Effector CD4-positive, alpha-beta T cell (primary cell): Measurements from ENCODE around the gene PDE1A.
"Not testable (repeated sequence)": the region's sequence is repeated elsewhere in the genome, so short reads cannot be mapped to it uniquely, and the experiment has no call there.

Experiments used
- DNase-seq: peaks from one replicate; pipeline ENCODE4 v3.0.0-alpha.2; 2020

The PDE1A gene

DNA sequence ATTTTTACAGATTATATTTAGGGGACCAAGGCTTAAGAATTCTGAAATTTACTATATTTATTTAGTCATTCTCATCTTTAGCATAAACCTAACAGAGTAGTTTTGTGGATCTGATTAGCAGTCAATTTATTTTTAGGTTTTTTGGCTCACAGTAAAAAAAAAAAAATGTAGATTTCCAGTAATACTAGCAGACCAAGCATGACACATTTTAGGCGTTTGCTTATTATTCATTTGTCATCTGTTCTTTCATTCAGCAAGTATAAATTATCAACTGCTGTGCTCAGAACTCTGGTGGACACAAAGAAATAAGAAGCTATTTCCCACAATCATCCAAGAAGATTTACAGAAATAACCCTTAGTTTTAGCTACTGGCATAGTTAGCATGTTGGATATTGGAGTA, 20.6 kb downstream of the PDE1A start:
- no peak for DNase-seq

DNA sequence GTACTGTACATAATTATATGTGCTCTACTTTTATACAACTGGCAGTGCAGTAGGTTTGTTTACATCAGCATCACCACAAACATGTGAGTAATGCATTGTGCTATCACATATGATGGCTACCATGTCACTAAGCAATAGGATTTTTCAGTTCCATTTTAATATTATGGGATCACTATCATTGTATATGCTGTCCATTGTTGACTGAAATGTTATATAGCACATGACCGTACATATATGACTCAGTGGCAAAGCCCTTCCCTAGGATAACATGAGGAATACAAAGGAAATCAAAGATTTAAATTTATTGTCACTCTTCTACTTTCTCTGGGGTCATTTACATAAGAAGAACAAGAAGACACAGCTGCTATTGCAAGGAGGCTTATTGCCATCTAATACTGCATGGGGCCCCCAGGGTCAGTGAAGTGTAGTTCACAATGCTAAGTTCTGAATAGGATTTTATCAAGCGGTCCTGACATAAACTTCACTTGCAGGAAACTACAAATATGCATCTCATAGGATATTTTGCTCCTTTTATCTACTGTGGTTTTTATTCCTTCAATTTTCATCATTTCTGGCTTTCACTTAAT, 21.8 kb downstream of the PDE1A start:
- no peak for DNase-seq

DNA sequence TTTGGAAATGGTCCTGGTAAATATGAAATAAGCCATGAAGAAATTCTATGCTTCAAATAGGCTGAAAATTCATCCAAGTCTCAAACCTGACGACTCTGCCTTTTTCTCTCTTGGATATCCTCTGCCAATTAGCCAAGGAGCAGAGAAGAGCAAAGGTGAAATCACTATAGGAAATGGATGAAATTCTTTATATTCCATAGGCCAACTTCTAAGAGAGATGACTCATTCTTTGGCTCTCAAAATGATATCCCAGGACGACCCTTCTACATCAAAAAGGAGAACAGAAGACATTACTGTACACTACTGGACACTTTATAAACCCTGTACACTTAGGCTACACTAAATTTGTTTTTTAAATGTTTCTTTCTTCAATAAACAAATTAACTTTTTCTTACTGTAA, 22.7 kb downstream of the PDE1A start:
- no peak for DNase-seq

DNA sequence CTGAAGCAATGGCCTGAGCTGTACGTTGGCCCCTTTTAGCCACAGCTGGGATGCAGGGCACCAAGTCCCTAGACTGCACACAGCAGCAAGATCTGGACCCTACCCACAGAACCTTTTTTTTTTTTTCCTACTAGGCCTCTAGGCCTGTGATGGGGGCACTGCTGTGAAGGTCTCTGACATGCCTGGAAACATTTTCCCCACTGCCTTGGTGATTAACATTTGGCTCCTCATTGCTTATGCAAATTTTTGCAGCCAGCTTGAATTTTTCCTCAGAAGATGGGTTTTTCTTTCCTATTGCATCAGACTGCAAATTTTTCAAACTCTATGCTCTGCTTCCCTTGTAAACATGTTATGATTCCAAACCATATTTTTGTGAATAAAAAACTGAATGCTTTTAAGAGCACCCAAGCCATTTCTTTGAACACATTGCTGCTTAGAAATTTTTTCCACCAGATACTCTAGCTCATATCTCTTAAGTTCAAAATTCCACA, 33.5 kb downstream of the PDE1A start:
- no peak for DNase-seq

DNA sequence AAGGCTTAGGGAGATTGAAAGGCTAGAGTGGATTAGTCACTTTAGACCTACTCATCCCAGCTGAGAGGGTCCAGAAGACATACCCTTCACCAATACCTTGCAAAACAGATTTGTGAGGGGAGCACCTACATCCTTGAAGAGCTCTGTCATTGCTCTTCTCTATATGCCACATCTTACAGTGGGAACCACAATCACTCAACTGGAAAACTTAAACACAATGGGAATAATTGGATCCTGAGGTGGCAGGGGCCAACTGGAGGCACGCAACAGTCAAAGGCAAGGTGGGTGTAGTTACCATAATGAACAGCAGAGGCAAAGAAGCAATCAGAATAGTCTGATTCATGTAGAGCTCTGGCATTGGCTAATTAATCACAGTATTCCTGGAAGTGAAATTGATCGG, 35.4 kb downstream of the PDE1A start:
- no peak for DNase-seq

DNA sequence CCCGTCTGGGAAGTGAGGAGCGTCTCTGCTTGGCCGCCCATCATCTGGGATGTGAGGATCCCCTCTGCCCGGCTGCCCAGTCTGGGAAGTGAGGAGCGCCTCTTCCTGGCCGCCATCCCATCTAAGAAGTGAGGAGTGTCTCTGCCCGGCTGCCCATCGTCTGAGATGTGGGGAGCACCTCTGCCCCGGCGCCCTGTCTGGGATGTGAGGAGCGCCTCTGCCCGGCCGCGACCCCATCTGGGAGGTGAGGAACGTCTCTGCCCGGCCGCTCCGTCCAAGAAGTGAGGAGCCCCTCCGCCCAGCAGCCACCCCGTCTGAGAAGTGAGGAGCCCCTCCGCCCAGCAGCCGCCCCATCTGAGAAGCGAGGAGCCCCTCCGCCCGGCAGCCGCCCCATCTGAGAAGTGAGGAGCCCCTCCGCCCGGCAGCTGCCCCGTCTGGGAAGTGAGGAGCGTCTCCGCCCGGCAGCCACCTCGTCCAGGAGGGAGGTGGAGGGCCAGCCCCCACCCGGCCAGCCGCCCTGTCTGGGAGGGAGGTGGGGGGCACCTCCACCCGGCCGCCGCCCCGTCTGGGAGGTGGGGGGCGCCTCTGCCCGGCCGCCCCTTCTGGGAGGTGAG, 40.5 kb downstream of the PDE1A start:
- DNase-seq = not testable (repeated sequence)

DNA sequence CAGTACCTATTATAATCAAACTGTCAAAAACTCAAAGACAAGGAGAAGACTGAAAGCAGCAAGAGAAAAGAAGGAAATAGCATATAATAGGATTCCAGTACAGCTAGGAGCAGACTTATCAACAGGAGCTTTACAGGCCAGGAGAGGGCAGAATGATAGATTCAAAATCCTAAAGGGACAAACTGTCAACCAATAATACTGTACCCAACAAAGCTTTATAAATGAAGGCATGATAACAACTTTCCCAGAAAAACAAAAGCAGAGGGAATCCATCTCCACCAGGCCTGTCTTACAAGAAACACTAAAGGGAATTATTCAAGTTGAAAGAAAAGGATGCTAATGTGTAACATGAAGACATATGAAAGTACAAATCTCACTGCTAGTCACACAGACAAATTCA, 42.0 kb downstream of the PDE1A start:
- no peak for DNase-seq

DNA sequence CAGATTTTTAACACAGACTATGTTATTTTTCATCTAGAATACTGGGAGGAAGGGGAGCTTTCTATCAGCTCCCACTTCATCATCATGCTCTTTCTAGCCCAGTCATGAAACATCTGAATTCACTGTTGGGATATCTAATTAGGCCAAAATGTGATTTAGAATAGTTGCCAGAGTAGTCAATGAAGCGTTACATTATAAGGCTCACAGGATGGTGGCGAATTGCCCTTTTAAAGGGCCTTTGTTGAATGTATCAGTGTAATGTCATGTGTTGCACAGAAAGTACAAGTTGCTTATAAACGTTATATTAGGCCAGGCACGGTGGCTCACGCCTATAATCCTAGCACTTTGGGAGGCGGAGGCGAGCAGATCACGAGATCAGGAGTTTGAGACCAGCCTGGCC, 45.6 kb downstream of the PDE1A start:
- no peak for DNase-seq

DNA sequence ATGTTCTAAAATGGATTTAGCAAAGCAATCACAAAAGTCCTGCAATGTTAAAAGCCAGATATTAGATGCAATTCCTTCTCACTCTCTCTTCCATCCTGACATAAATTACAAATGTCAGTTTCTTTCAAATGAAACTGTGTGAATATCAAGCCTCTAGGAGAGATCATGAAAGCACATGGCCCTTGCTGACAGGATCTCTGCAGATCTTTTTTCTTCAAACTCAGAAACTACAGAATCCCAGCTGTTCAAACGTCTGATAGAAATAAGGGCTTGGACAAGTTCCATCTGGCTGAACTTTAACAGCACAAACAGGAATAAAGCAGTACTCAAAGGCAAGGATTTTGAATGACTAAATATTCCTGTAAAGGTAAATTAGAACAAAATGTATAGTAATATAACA, 47.6 kb downstream of the PDE1A start:
- no peak for DNase-seq

DNA sequence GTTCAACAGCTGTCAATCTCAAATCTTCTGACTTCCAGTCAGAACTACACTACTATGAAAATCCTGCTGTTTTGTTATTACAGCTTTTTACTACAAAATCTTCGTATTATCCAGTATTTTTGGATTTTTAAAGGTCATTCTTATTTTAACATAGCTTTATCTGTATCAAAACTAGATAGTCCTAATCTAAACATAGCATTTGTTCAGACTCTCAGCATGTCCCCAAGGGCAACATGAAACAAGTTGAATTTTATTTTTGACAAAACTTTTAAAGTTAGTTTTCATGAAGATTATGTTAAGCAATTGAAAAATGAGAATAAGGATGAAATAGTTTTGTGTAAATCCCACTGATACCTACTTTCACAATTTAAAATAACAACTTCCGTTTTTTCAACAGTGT, 48.1 kb downstream of the PDE1A start:
- DNase-seq = no peak

DNA sequence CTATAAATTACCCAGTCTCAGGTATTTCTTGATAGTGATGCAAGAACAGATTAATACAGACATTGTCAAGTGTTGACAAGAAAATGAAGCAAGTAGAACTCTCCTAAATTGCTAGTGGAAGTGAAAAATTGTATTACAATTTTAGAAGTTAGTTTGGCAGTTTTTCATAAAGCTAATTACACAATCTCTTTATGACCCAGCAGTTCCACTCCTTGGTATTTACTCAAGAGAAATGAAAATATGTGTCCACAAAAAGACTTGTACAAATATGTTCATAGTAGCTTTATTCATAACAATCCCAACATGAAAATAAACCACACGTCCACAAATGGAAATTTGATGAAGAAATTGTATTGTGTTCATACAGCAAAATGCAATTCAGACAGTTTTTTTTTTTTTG, 49.4 kb downstream of the PDE1A start:
- DNase-seq = no peak

DNA sequence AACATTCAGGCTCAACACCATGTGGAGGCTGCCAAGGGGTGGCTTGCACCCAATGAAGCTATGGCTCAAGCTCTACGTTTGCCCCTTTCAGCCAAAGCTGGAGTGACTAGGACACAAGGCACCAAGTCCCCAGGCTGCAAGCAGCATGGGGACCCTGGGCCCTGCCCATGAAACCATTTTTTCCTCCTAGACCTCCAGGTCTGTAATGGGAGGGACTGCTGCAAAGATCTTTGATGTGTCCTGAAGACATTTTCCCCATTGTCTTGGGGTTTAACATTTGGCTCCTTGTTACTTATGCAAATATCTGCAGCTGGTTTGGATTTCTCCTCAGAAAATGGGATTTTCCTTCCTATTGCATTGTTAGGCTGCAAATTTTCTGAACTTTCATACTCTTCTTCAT, 51.0 kb downstream of the PDE1A start:
- no peak for DNase-seq

DNA sequence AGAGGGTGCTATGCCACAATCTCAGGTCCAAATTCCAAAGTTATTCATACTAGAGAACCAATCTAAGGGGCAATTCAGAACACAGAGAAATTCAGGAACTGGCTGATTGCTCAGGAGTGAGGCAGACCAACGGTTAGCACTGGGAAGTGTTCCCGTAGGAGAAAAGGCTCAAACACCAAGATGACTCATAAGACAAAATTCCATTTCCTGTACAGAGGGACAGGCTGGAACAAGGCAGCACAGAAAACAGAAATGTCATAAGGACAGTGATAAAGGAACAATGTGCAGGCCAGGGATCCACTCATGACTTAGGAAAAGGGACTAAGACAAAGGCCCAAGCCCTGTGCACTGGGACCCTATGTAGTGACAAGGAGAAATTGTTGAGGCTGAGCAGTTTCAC, 54.2 kb downstream of the PDE1A start:
- no peak for DNase-seq

DNA sequence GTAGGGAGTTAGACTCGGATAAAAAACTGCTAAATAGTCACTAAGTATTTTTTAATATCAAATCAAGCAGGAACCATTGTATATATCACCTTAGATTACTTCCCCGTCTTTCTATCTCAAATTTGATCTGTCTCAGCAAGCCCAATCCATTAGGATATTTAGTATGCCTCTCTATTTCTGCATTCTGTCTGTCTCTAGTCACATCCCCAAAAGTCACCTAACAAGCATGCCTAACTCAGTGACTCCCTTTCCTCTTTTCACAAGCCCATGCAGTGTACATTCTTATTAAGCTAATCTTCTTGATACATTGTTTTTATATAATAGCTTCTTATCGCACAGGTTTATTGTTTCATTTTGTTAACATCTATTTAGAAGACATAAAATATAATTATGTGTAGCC, 57.8 kb downstream of the PDE1A start:
- no peak for DNase-seq

DNA sequence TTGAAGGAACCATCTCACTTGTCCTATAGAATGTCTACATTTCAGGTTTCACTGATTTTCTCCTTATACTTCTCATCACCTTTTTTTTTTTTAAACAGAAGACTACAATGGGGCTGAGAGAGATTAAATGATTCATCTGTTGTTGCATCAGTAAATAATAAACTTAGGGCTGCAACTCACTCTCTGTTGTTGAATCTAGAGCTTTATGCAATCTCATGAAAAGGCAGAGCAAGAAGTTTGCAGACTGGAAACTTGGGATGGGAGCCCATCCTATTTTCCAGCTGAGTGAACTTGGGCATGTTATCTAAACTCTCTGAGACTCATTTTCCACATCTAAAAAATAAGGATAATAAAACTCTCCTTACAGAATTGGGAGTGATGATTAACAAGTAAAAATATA, 58.4 kb downstream of the PDE1A start:
- no peak for DNase-seq

DNA sequence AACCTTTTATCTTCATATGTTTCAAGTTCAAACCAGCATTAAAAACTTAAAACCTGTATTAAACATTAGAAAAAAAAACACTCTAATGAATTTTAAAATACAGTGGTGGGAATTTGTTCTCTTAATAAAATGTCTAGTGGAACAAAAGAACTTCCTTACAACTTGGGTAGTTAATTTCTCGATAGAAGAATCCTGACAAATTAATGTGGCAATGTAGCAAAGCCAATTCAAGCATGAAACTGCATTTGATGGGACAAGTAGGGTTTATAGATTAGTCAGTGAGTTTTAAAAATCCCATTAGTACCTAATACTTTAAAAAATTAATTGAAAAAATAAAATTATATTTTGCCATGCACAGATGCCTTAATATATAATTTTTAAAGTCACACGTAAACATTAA, 59.4 kb downstream of the PDE1A start:
- no peak for DNase-seq

DNA sequence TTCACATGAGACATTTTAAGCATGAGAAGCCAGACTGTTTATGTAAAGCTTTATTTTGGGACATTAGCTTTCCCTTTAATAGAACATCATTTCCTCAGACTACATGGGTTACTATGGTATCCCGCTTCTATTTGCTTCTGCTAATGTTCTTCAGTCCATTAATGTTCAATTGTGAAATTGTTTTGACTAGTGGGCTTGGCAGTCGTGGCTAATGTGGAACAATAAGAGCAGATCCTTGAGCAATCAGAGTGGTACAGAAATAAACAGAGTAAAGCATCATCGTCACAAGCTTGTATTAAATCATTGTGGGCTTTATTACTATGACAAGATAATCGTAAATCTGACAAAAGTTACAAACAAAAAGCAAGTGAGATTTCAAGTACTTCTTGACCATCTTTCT, 60.2 kb downstream of the PDE1A start:
- no peak for DNase-seq

DNA sequence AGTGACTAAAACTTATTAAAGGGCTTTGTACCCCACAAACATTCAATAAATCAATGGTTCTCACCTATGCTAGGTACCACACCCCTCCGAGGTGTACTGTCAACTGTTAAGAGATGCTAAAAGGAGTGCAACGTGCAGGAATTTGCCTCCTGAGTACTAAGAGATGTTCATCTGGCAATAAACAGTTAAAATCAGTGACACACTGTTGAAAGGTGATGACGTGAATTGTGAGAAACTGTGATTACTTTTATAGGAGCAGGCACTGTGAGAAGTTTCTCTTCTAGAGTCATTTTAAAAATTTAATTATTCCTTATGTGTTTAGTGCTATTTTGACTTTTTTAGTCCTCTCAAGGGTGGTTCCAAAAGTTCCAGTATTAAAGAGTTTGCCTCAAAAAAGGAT, 61.0 kb downstream of the PDE1A start:
- no peak for DNase-seq

DNA sequence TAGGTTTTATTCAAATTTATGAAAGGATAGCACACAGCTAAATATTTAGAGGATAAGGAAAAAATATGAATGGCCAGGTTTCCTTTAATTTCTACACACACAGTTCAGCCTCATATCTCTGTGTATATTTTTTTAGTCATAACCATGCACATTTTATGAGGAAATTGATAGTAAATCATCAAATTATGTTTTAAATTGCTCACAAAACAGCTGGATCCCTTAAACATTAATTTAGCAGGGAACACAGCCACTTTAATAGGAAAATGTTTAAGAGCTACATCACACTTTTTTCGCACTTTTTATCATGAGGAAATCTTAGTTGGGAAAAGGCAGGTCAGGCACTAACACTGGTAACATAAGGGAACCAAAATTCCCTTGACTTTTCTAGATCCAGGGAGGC, 65.4 kb downstream of the PDE1A start:
- DNase-seq = no peak

DNA sequence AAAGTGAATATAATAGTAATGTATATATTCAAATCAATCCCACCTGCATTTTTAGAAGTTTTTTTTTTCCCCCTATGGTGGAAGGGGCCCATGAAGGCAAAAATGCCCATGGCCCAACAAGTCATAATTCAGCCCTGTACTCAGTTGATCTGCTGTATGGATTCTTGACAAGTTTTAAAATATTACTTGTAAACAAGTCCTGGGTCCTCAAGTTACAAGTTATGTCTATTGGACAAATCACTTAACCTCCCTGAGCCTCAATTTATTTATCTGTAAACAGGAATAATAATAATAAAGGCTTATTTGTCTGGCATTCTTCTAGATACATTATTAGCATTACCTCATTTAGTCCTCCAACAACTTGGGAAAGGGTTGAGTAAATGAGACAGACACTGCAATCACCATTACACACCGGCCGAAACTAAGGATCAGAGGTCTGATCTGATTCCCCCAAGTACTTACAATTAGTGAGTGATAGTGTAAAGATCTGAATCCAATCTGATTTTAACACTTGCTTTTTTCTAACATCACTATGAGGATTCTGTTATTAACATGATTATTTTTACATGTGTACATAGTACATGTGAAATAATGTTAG, 66.1 kb downstream of the PDE1A start:
- DNase-seq = no peak

DNA sequence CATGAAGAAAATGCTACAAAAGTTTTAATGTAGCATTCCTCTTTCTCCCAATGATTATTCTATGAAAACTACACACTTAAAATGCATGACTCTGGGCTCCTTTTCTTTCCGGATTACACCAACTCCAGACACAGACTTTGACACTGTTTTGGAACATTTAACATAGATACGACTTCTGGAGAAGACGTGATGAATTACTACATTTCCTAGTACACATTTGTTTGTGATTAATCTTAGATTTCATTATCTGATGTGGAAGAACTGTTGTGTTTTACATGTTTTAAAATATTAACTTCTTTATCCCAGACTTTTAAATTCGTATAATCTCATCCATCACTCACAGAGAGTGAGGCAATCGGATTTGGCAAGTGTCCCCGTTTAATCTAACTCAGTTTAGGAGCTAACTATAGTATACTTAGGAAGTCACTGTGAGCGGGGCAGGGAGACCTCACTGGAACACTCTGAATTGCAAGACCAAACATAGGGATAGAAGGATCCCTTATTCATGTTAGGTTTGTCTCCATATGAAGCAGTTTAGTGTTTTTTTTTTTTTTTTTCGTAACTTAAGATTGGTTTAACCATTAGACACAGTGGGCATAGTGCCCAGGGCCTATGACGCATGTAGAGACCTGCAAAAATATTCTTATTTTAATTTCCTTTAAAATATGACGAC, 66.7 kb downstream of the PDE1A start:
- DNase-seq = no peak

DNA sequence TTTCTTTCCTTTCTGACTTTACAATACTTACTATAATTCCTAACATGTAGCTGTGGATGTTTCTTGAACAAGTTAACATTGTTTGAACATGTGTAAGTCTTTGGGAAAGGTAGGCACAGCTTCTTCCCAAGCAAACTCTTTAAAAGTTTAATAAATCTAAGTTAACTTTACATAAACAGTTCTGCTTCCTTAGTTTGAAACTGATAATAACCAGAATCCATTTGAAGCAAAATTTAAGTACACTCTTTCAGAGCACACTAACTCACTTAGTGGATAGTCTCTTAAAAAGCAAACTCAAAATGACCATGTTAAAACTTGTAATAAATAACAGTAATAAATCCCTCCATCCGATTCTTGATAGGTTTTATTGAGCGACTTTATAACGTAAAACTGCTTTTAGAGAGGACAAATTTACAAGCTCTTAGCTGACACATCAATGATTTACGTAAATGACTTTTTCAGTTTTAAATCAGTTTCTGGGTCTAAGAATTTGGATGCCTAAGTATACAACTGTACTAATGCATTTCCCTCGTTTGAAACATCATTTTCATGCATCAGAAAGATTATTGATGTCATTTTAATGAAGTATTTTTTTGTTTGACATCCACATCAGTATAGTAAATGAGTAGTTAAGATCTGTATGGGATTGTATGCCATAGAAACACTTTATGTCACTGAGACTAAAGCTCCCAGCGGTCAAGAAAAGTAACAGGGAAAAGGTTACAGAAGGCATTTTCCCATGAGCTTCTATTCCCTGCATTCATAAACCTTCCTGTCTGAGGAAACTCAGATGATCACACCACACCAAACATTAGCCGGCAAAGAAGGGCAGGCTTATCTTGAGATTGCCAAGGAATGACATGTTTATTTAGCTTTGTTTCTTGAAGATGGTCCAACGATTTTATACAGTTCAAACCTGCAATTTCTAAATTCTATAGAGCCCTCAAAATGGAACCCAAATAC, 67.5 kb downstream of the PDE1A start:
- DNase-seq = no peak

DNA sequence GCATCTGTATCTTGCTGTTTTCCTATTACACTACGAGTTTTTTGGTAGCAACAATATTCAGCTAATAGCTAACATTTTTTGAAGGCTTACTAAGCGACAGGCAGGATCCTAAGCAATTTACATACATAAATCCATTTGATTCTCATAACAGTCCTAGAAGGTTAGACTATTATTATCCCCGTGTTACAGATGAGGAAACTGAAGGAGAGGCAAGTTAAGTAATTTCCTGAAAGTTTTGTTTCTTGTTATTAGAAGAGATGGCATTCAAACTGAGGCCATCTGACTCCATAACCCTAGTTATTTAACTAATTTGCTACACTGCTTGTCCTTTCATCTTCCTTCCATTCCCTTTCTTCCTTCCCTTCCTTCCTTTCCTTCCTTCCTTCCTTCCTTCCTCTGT, 68.2 kb downstream of the PDE1A start:
- DNase-seq = no peak
